Esophagus muscularis mucosa (tissue), 2 donors: ENCODE results near the gene LIMS1.

Experiments
- EP300 ChIP-seq: sonication (generic); formaldehyde crosslinking; IDR thresholded peaks from one replicate; pipeline ENCODE4 v1.6.1; 2017; ENCODE audit warnings: antibody characterized with exemption
- POLR2A ChIP-seq: fragments of 450-650 bp; IDR thresholded peaks from one replicate; pipeline ENCODE4 v1.6.1; 2017; ENCODE audit warnings: antibody characterized with exemption, moderate library complexity, mild to moderate bottlenecking, low read depth

GRCh38 chr2:108605947-108606346, 71.7 kb downstream of the LIMS1 start:
- TF ChIP-seq EP300 (no peak), POLR2A (no peak)
